Sigmoid colon (tissue), 3 donors: ENCODE results near the gene ADAM33.

ENCODE experiments used
- POLR2A ChIP-seq, 2 donors: fragments of 450-650 bp; IDR thresholded peaks; one replicate each; pipeline ENCODE4 v1.6.1; 2016; ENCODE audit warnings: antibody characterized with exemption in 2 of 2, mild to moderate bottlenecking in 2 of 2, moderate library complexity in 2 of 2
- TF ChIP-seq, protein P1 (sequence below), 4 experiments: fragments of 450-650 bp in 3 of 4; fragments of 200-600 bp in 1 of 4; IDR thresholded peaks; one replicate each; pipeline ENCODE4 v1.5.1; 2016 to 2019; ENCODE audit warnings: antibody characterized with exemption in 4 of 4, mild to moderate bottlenecking in 3 of 4, moderate library complexity in 2 of 4

DNA sequence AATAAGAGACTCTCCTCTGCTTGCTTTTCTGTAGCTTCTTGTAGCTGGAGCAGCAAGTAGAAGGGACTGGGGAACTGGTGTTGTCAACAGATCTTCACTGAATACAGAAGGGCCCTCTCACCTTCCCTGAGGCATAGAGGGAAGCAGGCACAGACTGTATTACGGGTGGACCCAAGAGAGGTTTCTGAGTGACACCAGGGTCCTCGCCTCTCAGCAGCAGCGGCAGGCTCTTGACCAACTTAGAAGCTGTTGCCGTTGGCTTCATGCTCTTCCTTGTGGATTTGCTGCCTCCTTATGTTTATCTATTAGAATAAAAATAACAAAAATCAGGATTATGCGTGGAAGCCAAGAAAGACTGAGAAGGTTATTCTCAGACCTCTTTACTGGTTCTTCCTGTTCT, 50.3 kb downstream of the ADAM33 start:
- TF ChIP-seq, protein P1, sequence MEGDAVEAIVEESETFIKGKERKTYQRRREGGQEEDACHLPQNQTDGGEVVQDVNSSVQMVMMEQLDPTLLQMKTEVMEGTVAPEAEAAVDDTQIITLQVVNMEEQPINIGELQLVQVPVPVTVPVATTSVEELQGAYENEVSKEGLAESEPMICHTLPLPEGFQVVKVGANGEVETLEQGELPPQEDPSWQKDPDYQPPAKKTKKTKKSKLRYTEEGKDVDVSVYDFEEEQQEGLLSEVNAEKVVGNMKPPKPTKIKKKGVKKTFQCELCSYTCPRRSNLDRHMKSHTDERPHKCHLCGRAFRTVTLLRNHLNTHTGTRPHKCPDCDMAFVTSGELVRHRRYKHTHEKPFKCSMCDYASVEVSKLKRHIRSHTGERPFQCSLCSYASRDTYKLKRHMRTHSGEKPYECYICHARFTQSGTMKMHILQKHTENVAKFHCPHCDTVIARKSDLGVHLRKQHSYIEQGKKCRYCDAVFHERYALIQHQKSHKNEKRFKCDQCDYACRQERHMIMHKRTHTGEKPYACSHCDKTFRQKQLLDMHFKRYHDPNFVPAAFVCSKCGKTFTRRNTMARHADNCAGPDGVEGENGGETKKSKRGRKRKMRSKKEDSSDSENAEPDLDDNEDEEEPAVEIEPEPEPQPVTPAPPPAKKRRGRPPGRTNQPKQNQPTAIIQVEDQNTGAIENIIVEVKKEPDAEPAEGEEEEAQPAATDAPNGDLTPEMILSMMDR (IDR thresholded peaks at IDR 0.05): no peak
- TF ChIP-seq POLR2A (IDR thresholded peaks at IDR 0.05): no peak
